BLaER1 (cell line): ENCODE data around the gene RALY.

Experiments
- H3K27ac ChIP-seq: shearing (Covaris generic); formaldehyde crosslinking; 2 replicates; pipeline ENCODE4 v1.8.1; 2022
- H3K27me3 ChIP-seq: shearing (Covaris generic); formaldehyde crosslinking; 2 replicates; pipeline ENCODE4 v1.8.1; 2022
- H3K36me3 ChIP-seq: shearing (Covaris generic); formaldehyde crosslinking; 2 replicates; pipeline ENCODE4 v1.8.1; 2022
- H3K4me1 ChIP-seq: shearing (Covaris generic); formaldehyde crosslinking; 2 replicates; pipeline ENCODE4 v1.8.1; 2022
- H3K4me2 ChIP-seq: shearing (Covaris generic); formaldehyde crosslinking; 2 replicates; pipeline ENCODE4 v1.8.1; 2022
- H3K4me3 ChIP-seq: shearing (Covaris generic); formaldehyde crosslinking; 2 replicates; pipeline ENCODE4 v1.8.1; 2022
- H3K9ac ChIP-seq: shearing (Covaris generic); formaldehyde crosslinking; 2 replicates; pipeline ENCODE4 v1.8.1; 2022
- H3K9me3 ChIP-seq: shearing (Covaris generic); formaldehyde crosslinking; 2 replicates; pipeline ENCODE4 v1.8.1; 2022
- H4K20me1 ChIP-seq: shearing (Covaris generic); formaldehyde crosslinking; 2 replicates; pipeline ENCODE4 v1.8.1; 2022
- Cebpa-rat ChIP-seq: shearing (Covaris generic); IDR thresholded peaks from 2 replicates; pipeline ENCODE4 v1.8.1; 2022

The RALY gene

GRCh38 chr20:33969563-33969962 lies 24.1 kb upstream of the RALY start:
- no peak overlapping the region for H3K4me2 ChIP-seq
- no peaks in the 10 kb centered on the region for H3K36me3 ChIP-seq
- H3K27ac ChIP-seq, result no peak overlapping the region
- H3K9ac ChIP-seq, result no peak overlapping the region
- H3K27me3 ChIP-seq, result no peaks in the 10 kb centered on the region
- H3K4me3 ChIP-seq, result no peak overlapping the region
- peaks cover 8% of the 10 kb centered on the region; the same call in 1 of the 2 replicates for H3K9me3 ChIP-seq
- H3K4me1 ChIP-seq, result no peaks in the 10 kb centered on the region
- no peaks in the 10 kb centered on the region for H4K20me1 ChIP-seq
- no peak for TF ChIP-seq Cebpa-rat

- no peaks in the 10 kb centered on the region for H3K36me3 ChIP-seq
- no peak overlapping the region for H3K27ac ChIP-seq
- H4K20me1 ChIP-seq, result no peaks in the 10 kb centered on the region
- no peak overlapping the region for H3K9ac ChIP-seq
- no peak for TF ChIP-seq Cebpa-rat
- no peaks in the 10 kb centered on the region for H3K4me1 ChIP-seq
- peaks cover 8% of the 10 kb centered on the region; the same call in 1 of the 2 replicates for H3K9me3 ChIP-seq
- H3K27me3 ChIP-seq, result no peaks in the 10 kb centered on the region
- no peak overlapping the region for H3K4me3 ChIP-seq
- H3K4me2 ChIP-seq, result no peak overlapping the region
Observed at GRCh38 chr20:33970229-33970628, 23.5 kb upstream of the RALY start.

GRCh38 chr20:33971147-33971975 lies 22.4 kb upstream of the RALY start:
- Histone ChIP-seq H3K36me3 (no peaks in the 10 kb centered on the region), H3K9me3 (peaks cover 8% of the 10 kb centered on the region; the same call in 1 of the 2 replicates), H3K27ac (no peak overlapping the region)

GRCh38 chr20:33976959-33977358 lies 16.8 kb upstream of the RALY start:
- Histone ChIP-seq H3K9me3 (no peaks in the 10 kb centered on the region), H4K20me1 (no peaks in the 10 kb centered on the region), H3K4me2 (no peak overlapping the region), H3K9ac (no peak overlapping the region), H3K27me3 (no peaks in the 10 kb centered on the region), H3K36me3 (no peaks in the 10 kb centered on the region), H3K4me3 (no peak overlapping the region), H3K4me1 (no peaks in the 10 kb centered on the region), H3K27ac (no peak overlapping the region)
- TF ChIP-seq Cebpa-rat, result no peak

More at GRCh38 chr20:33971147-33971975, 22.4 kb upstream of the RALY start:
- Histone ChIP-seq H3K4me1 (no peaks in the 10 kb centered on the region), H3K27me3 (no peaks in the 10 kb centered on the region), H3K9ac (no peak overlapping the region), H4K20me1 (no peaks in the 10 kb centered on the region), H3K4me2 (no peak overlapping the region), H3K4me3 (no peak overlapping the region)
- no peak for TF ChIP-seq Cebpa-rat

- TF ChIP-seq Cebpa-rat, result no peak
- H3K4me2 ChIP-seq, result no peak overlapping the region
- H3K9me3 ChIP-seq, result no peaks in the 10 kb centered on the region
- no peak overlapping the region for H3K9ac ChIP-seq
- H3K4me3 ChIP-seq, result no peak overlapping the region
- H3K4me1 ChIP-seq, result no peaks in the 10 kb centered on the region
- H4K20me1 ChIP-seq, result no peaks in the 10 kb centered on the region
- H3K27ac ChIP-seq, result no peak overlapping the region
- H3K27me3 ChIP-seq, result no peaks in the 10 kb centered on the region
- no peaks in the 10 kb centered on the region for H3K36me3 ChIP-seq
Observed at GRCh38 chr20:33977535-33977934, 16.2 kb upstream of the RALY start.

GRCh38 chr20:33979094-33979493 lies 14.6 kb upstream of the RALY start:
- H3K36me3 ChIP-seq, result no peaks in the 10 kb centered on the region

GRCh38 chr20:33981347-33981746 lies 12.4 kb upstream of the RALY start:
- no peaks in the 10 kb centered on the region for H3K27me3 ChIP-seq
- H3K4me1 ChIP-seq, result no peaks in the 10 kb centered on the region
- no peaks in the 10 kb centered on the region for H3K36me3 ChIP-seq
- peak; percentile 20; the same call in 1 of the 2 replicates for TF ChIP-seq Cebpa-rat
- no peaks in the 10 kb centered on the region for H4K20me1 ChIP-seq
- H3K4me3 ChIP-seq, result no peak overlapping the region
- H3K9me3 ChIP-seq, result no peaks in the 10 kb centered on the region
- H3K4me2 ChIP-seq, result no peak overlapping the region
- H3K9ac ChIP-seq, result no peak overlapping the region
- no peak overlapping the region for H3K27ac ChIP-seq

More at GRCh38 chr20:33979094-33979493, 14.6 kb upstream of the RALY start:
- Histone ChIP-seq H3K9me3 (no peaks in the 10 kb centered on the region), H3K27me3 (no peaks in the 10 kb centered on the region), H3K4me3 (no peak overlapping the region), H3K4me1 (no peaks in the 10 kb centered on the region), H4K20me1 (no peaks in the 10 kb centered on the region), H3K9ac (no peak overlapping the region), H3K4me2 (no peak overlapping the region), H3K27ac (no peak overlapping the region)
- TF ChIP-seq Cebpa-rat, result no peak

GRCh38 chr20:33981964-33982363 lies 11.7 kb upstream of the RALY start:
- Histone ChIP-seq H3K9ac (no peak overlapping the region), H3K36me3 (no peaks in the 10 kb centered on the region), H3K4me2 (no peak overlapping the region), H3K9me3 (no peaks in the 10 kb centered on the region), H4K20me1 (no peaks in the 10 kb centered on the region), H3K4me1 (no peaks in the 10 kb centered on the region), H3K27me3 (no peaks in the 10 kb centered on the region), H3K4me3 (no peak overlapping the region), H3K27ac (no peak overlapping the region)
- no peak for TF ChIP-seq Cebpa-rat

- no peaks in the 10 kb centered on the region for H3K9me3 ChIP-seq
Observed at GRCh38 chr20:33983371-33983770, 10.3 kb upstream of the RALY start.

GRCh38 chr20:33984182-33984719 lies 9.5 kb upstream of the RALY start:
- peak; percentile 28; the same call in 1 of the 2 replicates for TF ChIP-seq Cebpa-rat
- H3K27ac ChIP-seq, result no peak overlapping the region
- H3K9ac ChIP-seq, result no peak overlapping the region
- no peaks in the 10 kb centered on the region for H3K27me3 ChIP-seq
- no peaks in the 10 kb centered on the region for H4K20me1 ChIP-seq
- H3K4me2 ChIP-seq, result no peak overlapping the region
- no peaks in the 10 kb centered on the region for H3K9me3 ChIP-seq
- no peaks in the 10 kb centered on the region for H3K4me1 ChIP-seq
- H3K36me3 ChIP-seq, result no peaks in the 10 kb centered on the region
- no peak overlapping the region for H3K4me3 ChIP-seq

More at GRCh38 chr20:33983371-33983770, 10.3 kb upstream of the RALY start:
- no peaks in the 10 kb centered on the region for H4K20me1 ChIP-seq
- H3K9ac ChIP-seq, result no peak overlapping the region
- H3K27ac ChIP-seq, result no peak overlapping the region
- no peak overlapping the region for H3K4me2 ChIP-seq
- no peaks in the 10 kb centered on the region for H3K36me3 ChIP-seq
- no peaks in the 10 kb centered on the region for H3K27me3 ChIP-seq
- H3K4me3 ChIP-seq, result no peak overlapping the region
- H3K4me1 ChIP-seq, result no peaks in the 10 kb centered on the region
- TF ChIP-seq Cebpa-rat, result no peak
